HG03469 (cell line): ENCODE data around the gene CARNS1.

ENCODE experiments used
- ATAC-seq: cut with Tn5 transposase; IDR thresholded peaks from one replicate; pipeline ENCODE4 v1.9.1; 2021; ENCODE audit warnings: mild to moderate bottlenecking, moderate library complexity, moderate number of reproducible peaks; ENCODE audit not compliant: unreplicated experiment

Gene CARNS1

GRCh38 chr11:67439321-67440228 lies 24.1 kb downstream of the CARNS1 start:
- ATAC-seq, result no peak

- no peak for ATAC-seq
Measured at GRCh38 chr11:67440229-67441097, 25.0 kb downstream of the CARNS1 start.

GRCh38 chr11:67441098-67441563 lies 25.7 kb downstream of the CARNS1 start:
- ATAC-seq, result no peak

- ATAC-seq, result no peak
Measured at GRCh38 chr11:67441731-67442351, 26.4 kb downstream of the CARNS1 start.

- ATAC-seq, result no peak
Measured at GRCh38 chr11:67442504-67443404, 27.3 kb downstream of the CARNS1 start.

GRCh38 chr11:67445515-67445914 lies 30.0 kb downstream of the CARNS1 start:
- ATAC-seq, result no peak

- no peak for ATAC-seq
Measured at GRCh38 chr11:67448220-67448609, 32.7 kb downstream of the CARNS1 start.

GRCh38 chr11:67449116-67449844 lies 33.8 kb downstream of the CARNS1 start:
- no peak for ATAC-seq

- ATAC-seq, result no peak
Measured at GRCh38 chr11:67450796-67451657, 35.5 kb downstream of the CARNS1 start.

- ATAC-seq, result no peak
Measured at GRCh38 chr11:67451658-67451976, 36.1 kb downstream of the CARNS1 start.

- no peak for ATAC-seq
Measured at GRCh38 chr11:67452141-67452952, 36.9 kb downstream of the CARNS1 start, which contains the start of gene GPR152. GPR152 (minus strand) TSS chr11:67452729; CDS start chr11:67452724, 5 bp downstream.

- ATAC-seq, result no peak
Measured at GRCh38 chr11:67453816-67454732, 38.6 kb downstream of the CARNS1 start.

- ATAC-seq, result no peak
Measured at GRCh38 chr11:67455054-67455453, 39.6 kb downstream of the CARNS1 start, which contains the start of gene CABP4. CABP4 (plus strand) TSS chr11:67455354; CDS start chr11:67455424, 70 bp downstream.

- no peak for ATAC-seq
Measured at GRCh38 chr11:67456068-67456705, 40.7 kb downstream of the CARNS1 start.

GRCh38 chr11:67457453-67457852 lies 42.0 kb downstream of the CARNS1 start:
- no peak for ATAC-seq

- ATAC-seq, result no peak
Measured at GRCh38 chr11:67458266-67458665, 42.8 kb downstream of the CARNS1 start.
